Measurements from ENCODE around the gene PHF2.

- TF ChIP-seq ZBTB43 (CRISPR knock-in tag; IDR thresholded peaks at IDR 0.05) (no peak), CTCF (IDR thresholded peaks at IDR 0.05) (no peak), ZNF219 (CRISPR knock-in tag; IDR thresholded peaks at IDR 0.05; ENCODE audit: borderline replicate concordance) (no peak), ESRRA (CRISPR knock-in tag; IDR thresholded peaks at IDR 0.05; ENCODE audit: borderline replicate concordance) (no peak), E2F5 (CRISPR knock-in tag; IDR thresholded peaks at IDR 0.05) (no peak), FOXK1 (CRISPR knock-in tag; IDR thresholded peaks at IDR 0.05) (no peak), NFATC4 (CRISPR knock-in tag; IDR thresholded peaks at IDR 0.05) (no peak), STAT6 (CRISPR knock-in tag; conservative IDR thresholded peaks at IDR 0.05; ENCODE audit: low read depth) (no peak), CREB1 (CRISPR knock-in tag; IDR thresholded peaks at IDR 0.05) (no peak)
Observed at GRCh38 chr9:93655621-93656425, 79.4 kb downstream of the PHF2 start.
